CD8-positive, alpha-beta memory T cell (primary cell): Measurements from ENCODE around the gene LARP1. TPM values are rescaled to one million over a fixed set of nuclear protein-coding genes. Genes with fewer than 3 reads are reported as not detected.
"Not testable (repeated sequence)": the region's sequence is repeated elsewhere in the genome, so short reads cannot be mapped to it uniquely, and the experiment has no call there.

Experiments
- CTCF ChIA-PET: fragments of 350-600 bp; sonication (Branson Sonifier 250); formaldehyde crosslinking; loops from one replicate; lab custom pipeline; 2021; ENCODE audit warnings: antibody characterized with exemption; lab: Charles Lee
- POLR2A ChIA-PET: fragments of 350-600 bp; sonication (Branson Sonifier 250); formaldehyde crosslinking; loops from one replicate; lab custom pipeline; 2021; ENCODE audit warnings: antibody characterized with exemption; lab: Charles Lee
- DNase-seq, 5 donors: peaks; one replicate each; pipeline versions ENCODE4 v3.0.0 to v3.0.0-alpha.2; 2020 to 2022; ENCODE audit warnings: mixed read lengths in 1 of 5
- H3K27ac ChIP-seq: one replicate; pipeline ENCODE4 v1.7.0; 2013; ENCODE audit warnings: low read depth, mild to moderate bottlenecking, low read length, moderate library complexity
- H3K27me3 ChIP-seq: 2 replicates; pipeline ENCODE4 v1.7.0; 2013; ENCODE audit warnings: low read length, mild to moderate bottlenecking; ENCODE audit not compliant: insufficient read depth, poor library complexity, severe bottlenecking
- H3K36me3 ChIP-seq: 2 replicates; pipeline ENCODE4 v1.7.0; 2013; ENCODE audit warnings: mild to moderate bottlenecking, low read length, moderate library complexity; ENCODE audit not compliant: insufficient read depth
- H3K4me1 ChIP-seq: 2 replicates; pipeline ENCODE4 v1.7.0; 2013; ENCODE audit warnings: mild to moderate bottlenecking, low read length, moderate library complexity; ENCODE audit not compliant: insufficient read depth
- H3K4me3 ChIP-seq: 2 replicates; pipeline ENCODE4 v1.7.0; 2013; ENCODE audit warnings: mild to moderate bottlenecking, low read length
- H3K9me3 ChIP-seq: 2 replicates; pipeline ENCODE4 v1.7.0; 2013; ENCODE audit warnings: mild to moderate bottlenecking, low read length
- H3K27ac Mint-ChIP-seq, 8 donors: one replicate each; pipeline ENCODE4 v1.8.0; 2020 to 2021; ENCODE audit warnings: mixed read lengths in 8 of 8, mild to moderate bottlenecking in 6 of 8, inconsistent platforms in 3 of 8, moderate library complexity in 3 of 8
- H3K27me3 Mint-ChIP-seq, 2 donors: one replicate each; pipeline ENCODE4 v1.8.0; 2020 to 2021; ENCODE audit warnings: mixed read lengths in 2 of 2, mild to moderate bottlenecking in 1 of 2, moderate library complexity in 1 of 2
- H3K36me3 Mint-ChIP-seq, 3 donors: one replicate each; pipeline ENCODE4 v1.8.0; 2020 to 2021; ENCODE audit warnings: mixed read lengths in 3 of 3, inconsistent platforms in 1 of 3, mild to moderate bottlenecking in 1 of 3
- H3K4me1 Mint-ChIP-seq, 3 donors: one replicate each; pipeline ENCODE4 v1.8.0; 2020 to 2021; ENCODE audit warnings: mixed read lengths in 3 of 3, inconsistent platforms in 1 of 3, mild to moderate bottlenecking in 1 of 3
- H3K4me3 Mint-ChIP-seq, 7 donors: one replicate each; pipeline ENCODE4 v1.8.0; 2020 to 2021; ENCODE audit warnings: mixed read lengths in 7 of 7, mild to moderate bottlenecking in 6 of 7, moderate library complexity in 4 of 7, inconsistent platforms in 2 of 7
- H3K9me3 Mint-ChIP-seq, 5 donors: one replicate each; pipeline ENCODE4 v1.8.0; 2020 to 2022; ENCODE audit warnings: mixed read lengths in 5 of 5, mild to moderate bottlenecking in 3 of 5, moderate library complexity in 2 of 5, inconsistent platforms in 1 of 5
- polyA plus RNA-seq: library from polyadenylated mRNA; unstranded; fragments of 300-500 nt; fragmentation: Illumina TruSeq; gene quantifications from one replicate; pipeline ENCODE4 v1.2.3, GENCODE V29; 2021
- total RNA-seq, 2 experiments: library from RNA; stranded (reverse); gene quantifications; one replicate each; pipeline ENCODE4 v1.2.3, GENCODE V29; 2021

Gene LARP1
- total and polyA plus RNA-seq, 3 experiments from 2014 or later: 28.4 to 344 (median 329) TPM

DNA sequence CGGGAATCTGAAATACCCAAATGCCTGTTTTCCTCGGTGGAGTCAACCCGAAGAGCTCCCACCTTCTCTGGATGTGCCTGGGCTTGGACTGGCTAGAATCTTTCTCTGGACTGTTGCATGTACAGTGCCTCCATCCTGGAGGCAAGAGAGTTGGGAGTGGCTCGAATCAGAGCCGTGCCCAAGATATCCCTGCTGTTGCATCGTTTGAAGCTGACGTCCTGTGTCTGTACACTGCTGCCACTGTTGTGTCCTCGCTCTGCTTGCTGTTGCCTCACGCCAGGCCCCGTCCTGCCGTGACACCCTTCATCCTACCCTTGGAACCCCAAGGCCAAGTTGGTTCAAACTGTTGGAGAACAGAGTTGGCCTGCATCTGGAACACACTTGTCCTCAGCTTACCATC is 59.8 kb downstream of the LARP1 start:
- peaks cover 17% of the 10 kb centered on the region for H3K36me3 ChIP-seq
- POLR2A ChIA-PET: no interaction called here
- H3K4me1 Mint-ChIP-seq: peaks cover 45 to 59% (median 55%) of the 10 kb centered on the region in 3 donors

GRCh38 chr5:154815684-154816247 is 60.6 kb downstream of the LARP1 start:
- Histone ChIP-seq H3K4me1 (peaks cover 26% of the 10 kb centered on the region), H3K4me3 (no peak overlapping the region), H3K9me3 (no peaks in the 10 kb centered on the region), H3K27ac (no peak overlapping the region), H3K36me3 (peaks cover 17% of the 10 kb centered on the region), H3K27me3 (no peaks in the 10 kb centered on the region)
- Mint-ChIP-seq H3K27me3 (no peaks in the 10 kb centered on the region), H3K36me3 (peaks cover 12 to 65% (median 12%) of the 10 kb centered on the region in 3 donors), H3K9me3 (no peaks in the 10 kb centered on the region), H3K4me3 (no peak overlapping the region), H3K4me1 (peaks cover 49 to 66% (median 61%) of the 10 kb centered on the region in 3 donors), H3K27ac (peak overlapping the region; percentile 33 to 84 (median 76))
- ChIA-PET POLR2A (no interaction called here), CTCF (no interaction called here)
- no peak for DNase-seq

More for the DNA sequence above, 59.8 kb downstream of the LARP1 start:
- H3K27ac ChIP-seq: no peak overlapping the region
- no peaks in the 10 kb centered on the region for H3K9me3 ChIP-seq
- no peaks in the 10 kb centered on the region for H3K9me3 Mint-ChIP-seq
- DNase-seq: no peak
- H3K4me3 ChIP-seq: no peak overlapping the region
- H3K27me3 ChIP-seq: no peaks in the 10 kb centered on the region
- peak overlapping the region in 7 of 8 donors; percentile 4 to 89 (median 78) for H3K27ac Mint-ChIP-seq
- peaks cover 26% of the 10 kb centered on the region for H3K4me1 ChIP-seq
- no peak overlapping the region for H3K4me3 Mint-ChIP-seq
- CTCF ChIA-PET: no interaction called here
- H3K36me3 Mint-ChIP-seq: peaks cover 12 to 71% (median 12%) of the 10 kb centered on the region in 3 donors
- no peaks in the 10 kb centered on the region for H3K27me3 Mint-ChIP-seq

DNA sequence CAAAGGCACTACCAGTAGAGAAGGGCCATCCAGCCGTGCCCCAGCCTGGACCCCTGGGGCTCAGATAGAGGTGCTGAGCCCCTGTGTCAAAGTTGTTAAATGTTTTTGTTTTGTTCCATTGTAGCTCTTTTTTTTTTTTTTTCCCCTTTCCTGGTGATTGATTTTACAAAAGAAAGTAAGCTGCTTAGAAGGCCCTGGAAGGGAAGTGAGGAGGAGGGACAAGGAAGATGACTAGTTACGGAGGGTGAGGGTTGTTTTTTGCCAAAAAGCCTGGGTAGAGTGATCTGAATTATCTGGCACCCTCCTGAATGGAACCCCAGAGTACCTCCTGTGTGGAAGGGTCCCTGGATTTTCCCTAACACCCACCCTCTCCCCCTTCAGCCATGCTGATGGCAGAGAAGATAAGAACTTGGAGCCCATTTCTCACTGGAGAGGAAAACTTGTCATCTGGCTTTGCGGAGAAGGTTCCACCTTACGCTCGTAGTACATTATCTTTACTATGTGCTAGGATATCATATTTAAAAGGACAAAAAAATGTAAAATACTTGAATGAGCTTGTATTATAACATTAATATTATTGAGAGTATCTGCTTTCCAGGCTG is 61.8 kb downstream of the LARP1 start:
- Mint-ChIP-seq H3K36me3 (peaks cover 8 to 53% (median 12%) of the 10 kb centered on the region in 3 donors), H3K27me3 (no peaks in the 10 kb centered on the region), H3K27ac (peak overlapping the region in 6 of 8 donors; percentile 12 to 85 (median 68)), H3K9me3 (no peaks in the 10 kb centered on the region), H3K4me1 (peaks cover 48 to 67% (median 58%) of the 10 kb centered on the region in 3 donors), H3K4me3 (peak overlapping the region in 1 of 7 donors; percentile 1)
- ChIA-PET POLR2A (no interaction called here), CTCF (no interaction called here)
- Histone ChIP-seq H3K27ac (no peak overlapping the region), H3K36me3 (peaks cover 10% of the 10 kb centered on the region), H3K4me3 (no peak overlapping the region), H3K27me3 (no peaks in the 10 kb centered on the region), H3K4me1 (peaks cover 26% of the 10 kb centered on the region), H3K9me3 (no peaks in the 10 kb centered on the region)
- DNase-seq: no peak

DNA sequence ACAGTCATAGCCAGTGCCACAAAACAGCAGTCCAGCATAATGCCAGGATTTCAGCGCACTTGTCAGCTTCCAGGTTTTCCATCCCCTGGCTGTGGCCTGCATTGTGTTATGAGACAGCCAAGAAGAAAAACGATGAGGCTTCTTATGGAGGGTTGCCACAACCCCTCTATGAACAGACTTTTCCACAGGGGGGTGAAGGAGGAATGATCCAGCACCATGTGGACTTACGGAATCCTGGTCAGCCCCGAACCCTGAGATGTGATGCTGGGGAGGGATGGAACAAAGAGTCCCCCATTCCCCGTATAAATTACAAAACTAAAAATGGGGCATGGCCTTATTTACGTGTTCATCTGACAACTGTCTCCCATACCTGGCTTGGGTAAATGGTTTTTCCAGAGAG is 62.6 kb downstream of the LARP1 start:
- no peaks in the 10 kb centered on the region for H3K27me3 ChIP-seq
- no peaks in the 10 kb centered on the region for H3K27me3 Mint-ChIP-seq
- H3K4me1 ChIP-seq: peaks cover 22% of the 10 kb centered on the region
- DNase-seq: no peak
- H3K27ac Mint-ChIP-seq: peak overlapping the region in 3 of 8 donors; percentile 57 to 87 (median 79)
- peaks cover 7 to 46% (median 12%) of the 10 kb centered on the region in 3 donors for H3K36me3 Mint-ChIP-seq
- H3K36me3 ChIP-seq: peaks cover 10% of the 10 kb centered on the region
- POLR2A ChIA-PET: no interaction called here
- H3K4me1 Mint-ChIP-seq: peaks cover 44 to 59% (median 50%) of the 10 kb centered on the region in 3 donors
- CTCF ChIA-PET: no interaction called here
- no peak overlapping the region for H3K27ac ChIP-seq
- no peak overlapping the region for H3K4me3 Mint-ChIP-seq
- no peak overlapping the region for H3K4me3 ChIP-seq
- H3K9me3 Mint-ChIP-seq: no peaks in the 10 kb centered on the region
- H3K9me3 ChIP-seq: no peaks in the 10 kb centered on the region

DNA sequence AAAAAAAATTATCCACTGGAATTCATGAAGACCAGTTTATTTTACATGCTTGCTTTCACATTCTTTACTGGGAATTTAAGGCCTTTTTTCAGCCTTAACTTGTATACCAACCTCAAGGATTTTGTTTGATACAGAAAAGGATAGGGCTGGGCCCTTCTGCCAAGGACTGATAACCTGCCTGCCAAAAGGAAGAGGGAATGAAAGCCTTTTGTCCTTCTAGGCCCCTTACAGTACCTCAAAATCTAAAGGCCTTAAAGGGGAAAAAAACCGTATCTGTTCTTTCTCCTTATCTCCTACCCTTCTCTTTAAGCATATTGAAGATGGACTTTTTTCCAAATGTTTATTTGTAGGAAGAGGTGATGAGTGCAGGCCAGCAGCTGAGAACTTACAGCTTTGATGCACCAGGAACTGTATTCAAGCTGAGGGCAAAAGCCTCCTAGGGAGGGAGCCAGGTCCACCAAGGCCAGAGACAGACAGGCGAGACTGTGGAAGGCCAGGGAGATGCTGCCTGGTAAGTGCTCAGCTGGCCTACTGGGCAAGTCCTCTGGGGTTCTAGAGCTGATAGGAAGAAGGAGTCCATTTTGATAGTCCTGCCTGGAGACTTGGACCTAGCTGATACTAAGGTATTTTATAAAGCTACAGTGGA is 63.4 kb downstream of the LARP1 start:
- Mint-ChIP-seq H3K36me3 (peaks cover 7 to 46% (median 15%) of the 10 kb centered on the region in 3 donors), H3K27me3 (no peaks in the 10 kb centered on the region), H3K4me1 (peaks cover 37 to 51% (median 42%) of the 10 kb centered on the region in 3 donors), H3K9me3 (no peaks in the 10 kb centered on the region), H3K27ac (peak overlapping the region; percentile 12 to 98 (median 78)), H3K4me3 (no peak overlapping the region)
- Histone ChIP-seq H3K36me3 (peaks cover 13% of the 10 kb centered on the region), H3K27ac (no peak overlapping the region), H3K27me3 (no peaks in the 10 kb centered on the region), H3K4me3 (no peak overlapping the region), H3K4me1 (peaks cover 14% of the 10 kb centered on the region), H3K9me3 (no peaks in the 10 kb centered on the region)
- no peak for DNase-seq
- POLR2A ChIA-PET: no interaction called here
- CTCF ChIA-PET: no interaction called here

DNA sequence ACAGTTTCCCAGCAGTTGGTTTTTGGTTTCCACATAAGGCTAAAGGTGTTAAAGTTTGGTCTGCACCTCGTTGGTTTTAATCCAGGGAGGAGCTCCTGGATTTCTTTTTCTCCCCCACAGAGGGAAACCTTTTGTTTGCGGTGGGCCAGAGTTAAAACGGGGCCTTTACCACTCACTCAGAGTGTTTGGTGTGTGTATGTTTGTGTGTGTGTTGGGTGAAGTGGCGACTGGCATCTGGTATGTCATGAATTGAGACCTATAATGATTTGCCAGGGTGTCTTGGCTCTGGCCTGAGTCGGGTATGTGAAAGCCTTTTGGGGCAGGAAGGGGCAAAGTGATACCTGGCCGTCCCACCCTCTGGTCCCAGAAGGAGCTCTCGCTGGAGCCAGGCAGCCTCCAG is 64.4 kb downstream of the LARP1 start:
- Mint-ChIP-seq H3K27me3 (no peaks in the 10 kb centered on the region), H3K4me1 (peaks cover 33 to 44% (median 35%) of the 10 kb centered on the region in 3 donors), H3K4me3 (peak overlapping the region in 1 of 7 donors; percentile 19), H3K9me3 (no peaks in the 10 kb centered on the region), H3K27ac (peak overlapping the region in 7 of 8 donors; percentile 35 to 98 (median 83)), H3K36me3 (peaks cover 7 to 45% (median 15%) of the 10 kb centered on the region in 3 donors)
- no peaks in the 10 kb centered on the region for H3K9me3 ChIP-seq
- CTCF ChIA-PET: no interaction called here
- H3K27ac ChIP-seq: no peak overlapping the region
- peaks cover 15% of the 10 kb centered on the region for H3K36me3 ChIP-seq
- no peak overlapping the region for H3K4me3 ChIP-seq
- no peak for DNase-seq
- H3K27me3 ChIP-seq: no peaks in the 10 kb centered on the region
- H3K4me1 ChIP-seq: peaks cover 9% of the 10 kb centered on the region
- POLR2A ChIA-PET: no interaction called here

DNA sequence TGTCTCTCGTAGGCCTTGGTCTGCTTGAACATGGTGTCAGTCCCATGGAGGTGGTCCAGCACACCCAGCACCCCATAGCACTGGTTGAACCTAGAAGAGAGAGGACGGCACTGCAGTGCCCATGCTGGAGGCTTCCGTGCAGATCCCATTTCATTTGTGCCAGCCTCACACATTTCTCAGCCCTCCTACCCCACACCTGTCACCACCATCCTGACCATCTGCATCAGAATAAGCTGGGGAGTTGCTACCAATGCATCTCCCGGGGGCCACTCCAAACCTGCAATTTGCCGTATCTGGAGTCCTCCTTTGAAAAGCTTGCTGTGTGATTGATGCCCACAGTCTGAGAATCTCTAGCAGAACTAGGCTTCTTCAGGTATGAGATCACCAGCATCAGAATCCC is 65.2 kb downstream of the LARP1 start:
- peaks cover 9% of the 10 kb centered on the region for H3K4me1 ChIP-seq
- H3K27me3 ChIP-seq: no peaks in the 10 kb centered on the region
- H3K27ac ChIP-seq: no peak overlapping the region
- CTCF ChIA-PET: no interaction called here
- DNase-seq: no peak
- Mint-ChIP-seq H3K4me3 (no peak overlapping the region), H3K4me1 (peaks cover 28 to 36% (median 28%) of the 10 kb centered on the region in 3 donors), H3K27me3 (no peaks in the 10 kb centered on the region), H3K27ac (peak overlapping the region in 2 of 8 donors; percentile 73 to 74), H3K9me3 (no peaks in the 10 kb centered on the region), H3K36me3 (peaks cover 4 to 37% (median 12%) of the 10 kb centered on the region in 3 donors)
- H3K4me3 ChIP-seq: no peak overlapping the region
- H3K36me3 ChIP-seq: peaks cover 12% of the 10 kb centered on the region
- H3K9me3 ChIP-seq: no peaks in the 10 kb centered on the region
- POLR2A ChIA-PET: no interaction called here

GRCh38 chr5:154822896-154823295 is 67.7 kb downstream of the LARP1 start:
- H3K9me3 Mint-ChIP-seq: not testable (repeated sequence)
- CTCF ChIA-PET: interaction anchor here (0.8 to 1.1 kb wide), 3 partner anchors 11 to 175 kb away, joined by 3 read pairs; no protein-coding TSS in a partner anchor

More at GRCh38 chr5:154822896-154823295, 67.7 kb downstream of the LARP1 start:
- H3K27me3 Mint-ChIP-seq, POLR2A ChIA-PET, H3K4me3 Mint-ChIP-seq, H3K9me3 ChIP-seq, H3K27ac ChIP-seq, DNase-seq, H3K27me3 ChIP-seq, H3K36me3 ChIP-seq, H3K4me3 ChIP-seq: not testable (repeated sequence)
- peaks cover 24 to 38% (median 27%) of the 10 kb centered on the region in 3 donors for H3K4me1 Mint-ChIP-seq
- peaks cover 0 to 15% (median 10%) of the 10 kb centered on the region in 3 donors for H3K36me3 Mint-ChIP-seq
- H3K27ac Mint-ChIP-seq: peak overlapping the region in 1 of 8 donors; percentile 60
- H3K4me1 ChIP-seq: peaks cover 14% of the 10 kb centered on the region
